Ramos (cell line): ENCODE results near the gene LRRC32.

Experiments
- in situ Hi-C: fragments of 300-500 bp; cut with MboI; formaldehyde crosslinking; loops from one replicate; pipeline ENCODE4 v1.14.3; 2022; ENCODE audit warnings: low sequenced_read_pairs; ENCODE audit not compliant: unreplicated experiment

Gene LRRC32

GRCh38 chr11:76683161-76684095 lies 12.9 kb upstream of the LRRC32 start:
- in situ Hi-C loops: loop anchor here (5.0 to 25.0 kb wide), 2 partner anchors 91 to 471 kb away; partner anchors contain the start of gene WNT11

- in situ Hi-C loops: loop anchor here (5.0 to 25.0 kb wide), 2 partner anchors 90 to 470 kb away; partner anchors contain the start of gene WNT11
These were observed 12.1 kb upstream of the LRRC32 start for GRCh38 chr11:76682684-76683083.

GRCh38 chr11:76682106-76682505 lies 11.6 kb upstream of the LRRC32 start:
- in situ Hi-C loops: loop anchor here (5.0 to 25.0 kb wide), 2 partner anchors 90 to 470 kb away; partner anchors contain the start of gene WNT11

- in situ Hi-C loops: loop anchor here (5.0 to 25.0 kb wide), 2 partner anchors 88 to 468 kb away; partner anchors contain the start of gene WNT11
These were observed 10.2 kb upstream of the LRRC32 start for GRCh38 chr11:76680518-76681425.

GRCh38 chr11:76678321-76678720 lies 7.8 kb upstream of the LRRC32 start:
- in situ Hi-C loops: loop anchor here (25.0 kb wide), 1 partner anchor 466 kb away; the partner anchor contains the start of gene WNT11

- in situ Hi-C loops: loop anchor here (25.0 kb wide), 1 partner anchor 465 kb away; the partner anchor contains the start of gene WNT11
These were observed 6.9 kb upstream of the LRRC32 start for GRCh38 chr11:76677458-76677765.

GRCh38 chr11:76676636-76677457 lies 6.3 kb upstream of the LRRC32 start:
- in situ Hi-C loops: loop anchor here (25.0 kb wide), 1 partner anchor 465 kb away; the partner anchor contains the start of gene WNT11

- in situ Hi-C loops: loop anchor here (25.0 kb wide), 1 partner anchor 462 kb away; the partner anchor contains the start of gene WNT11
These were observed 4.2 kb upstream of the LRRC32 start for GRCh38 chr11:76674517-76675400.

GRCh38 chr11:76673176-76674142 lies 2.9 kb upstream of the LRRC32 start:
- in situ Hi-C loops: no loop called here

- in situ Hi-C loops: no loop called here
These were observed 2.1 kb upstream of the LRRC32 start for GRCh38 chr11:76672431-76673175.

- in situ Hi-C loops: no loop called here
These were observed 1.2 kb upstream of the LRRC32 start for GRCh38 chr11:76671626-76672309.

- in situ Hi-C loops: no loop called here
These were observed 668 bp upstream of the LRRC32 start for GRCh38 chr11:76671237-76671592.

- in situ Hi-C loops: no loop called here
These were observed 554 bp downstream of the LRRC32 start for GRCh38 chr11:76669901-76670484.

GRCh38 chr11:76668362-76669155 lies 2.0 kb downstream of the LRRC32 start:
- in situ Hi-C loops: no loop called here

GRCh38 chr11:76667856-76668255 lies 2.7 kb downstream of the LRRC32 start:
- in situ Hi-C loops: no loop called here
